Neural progenitor cell (in vitro differentiated cells): Measurements from ENCODE around the gene SRL.

Experiments used
- EZH2 ChIP-seq: fragments of 200-600 bp; sonication (generic); IDR thresholded peaks from 2 replicates; pipeline ENCODE4 v1.6.1; 2017; ENCODE audit warnings: antibody characterized with exemption, mild to moderate bottlenecking, moderate library complexity
- EZH2phosphoT487 ChIP-seq: fragments of 200-600 bp; sonication (generic); IDR thresholded peaks from 2 replicates; pipeline ENCODE4 v1.6.1; 2017; ENCODE audit warnings: antibody characterized with exemption
- TF ChIP-seq, protein P1 (sequence below): fragments of 200-600 bp; sonication (generic); IDR thresholded peaks from 2 replicates; pipeline ENCODE4 v1.5.1; 2017; ENCODE audit warnings: antibody characterized with exemption, mild to moderate bottlenecking

DNA sequence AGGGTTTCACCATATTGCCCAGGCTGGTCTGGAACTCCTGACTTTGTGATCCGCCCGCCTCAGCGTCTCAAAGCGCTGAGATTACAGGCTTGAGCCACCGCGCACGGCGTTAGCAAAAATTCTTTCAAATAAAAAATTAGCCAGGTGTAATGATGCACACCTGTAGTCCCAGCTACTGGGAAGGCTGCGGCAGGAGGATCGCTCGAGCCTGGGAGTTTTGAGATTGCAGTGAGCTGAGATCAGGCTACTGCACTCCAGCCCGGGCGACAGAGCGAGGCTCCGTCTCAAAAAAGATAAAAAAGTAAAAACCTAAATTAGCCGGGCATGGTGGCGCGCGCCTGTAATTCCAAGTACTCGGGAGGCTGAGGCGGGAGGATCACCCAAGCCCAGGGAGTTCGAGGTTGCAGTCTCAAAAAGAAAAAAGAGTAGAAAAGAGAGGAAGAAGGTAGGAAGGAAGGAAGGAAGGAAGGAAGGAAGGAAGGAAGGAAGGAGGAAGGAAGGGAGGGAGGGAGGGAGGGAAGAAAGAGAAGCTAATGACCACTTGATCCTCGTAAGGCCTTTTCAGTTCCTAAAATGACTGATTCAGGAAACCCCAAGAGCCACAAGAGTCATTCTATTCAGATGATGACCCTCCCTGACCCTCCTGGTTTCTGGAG lies 59.2 kb downstream of the SRL start:
- TF ChIP-seq, protein P1, sequence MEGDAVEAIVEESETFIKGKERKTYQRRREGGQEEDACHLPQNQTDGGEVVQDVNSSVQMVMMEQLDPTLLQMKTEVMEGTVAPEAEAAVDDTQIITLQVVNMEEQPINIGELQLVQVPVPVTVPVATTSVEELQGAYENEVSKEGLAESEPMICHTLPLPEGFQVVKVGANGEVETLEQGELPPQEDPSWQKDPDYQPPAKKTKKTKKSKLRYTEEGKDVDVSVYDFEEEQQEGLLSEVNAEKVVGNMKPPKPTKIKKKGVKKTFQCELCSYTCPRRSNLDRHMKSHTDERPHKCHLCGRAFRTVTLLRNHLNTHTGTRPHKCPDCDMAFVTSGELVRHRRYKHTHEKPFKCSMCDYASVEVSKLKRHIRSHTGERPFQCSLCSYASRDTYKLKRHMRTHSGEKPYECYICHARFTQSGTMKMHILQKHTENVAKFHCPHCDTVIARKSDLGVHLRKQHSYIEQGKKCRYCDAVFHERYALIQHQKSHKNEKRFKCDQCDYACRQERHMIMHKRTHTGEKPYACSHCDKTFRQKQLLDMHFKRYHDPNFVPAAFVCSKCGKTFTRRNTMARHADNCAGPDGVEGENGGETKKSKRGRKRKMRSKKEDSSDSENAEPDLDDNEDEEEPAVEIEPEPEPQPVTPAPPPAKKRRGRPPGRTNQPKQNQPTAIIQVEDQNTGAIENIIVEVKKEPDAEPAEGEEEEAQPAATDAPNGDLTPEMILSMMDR, result no peak
- TF ChIP-seq EZH2phosphoT487 (no peak), EZH2 (no peak)
